ENCODE results near the gene MAGEB18.

MAGEB18 gene

GRCh38 chrX:26138274-26138673, at the start of gene MAGEB18:
TSS of gene MAGEB18 (plus strand) at chrX:26138343. CDS start at chrX:26138986, 643 bp downstream.
- FAIRE-seq = no peak
- no peak for DNase-seq (ENCODE audit: low spot score)

GRCh38 chrX:26100421-26100920, 37.7 kb upstream of the MAGEB18 start:
- no peak for DNase-seq (ENCODE audit: low spot score)
- FAIRE-seq = no peak

- no peak for FAIRE-seq
- no peak for DNase-seq (ENCODE audit: low spot score)
Observed at GRCh38 chrX:26109142-26109541, 29.0 kb upstream of the MAGEB18 start.

DNA sequence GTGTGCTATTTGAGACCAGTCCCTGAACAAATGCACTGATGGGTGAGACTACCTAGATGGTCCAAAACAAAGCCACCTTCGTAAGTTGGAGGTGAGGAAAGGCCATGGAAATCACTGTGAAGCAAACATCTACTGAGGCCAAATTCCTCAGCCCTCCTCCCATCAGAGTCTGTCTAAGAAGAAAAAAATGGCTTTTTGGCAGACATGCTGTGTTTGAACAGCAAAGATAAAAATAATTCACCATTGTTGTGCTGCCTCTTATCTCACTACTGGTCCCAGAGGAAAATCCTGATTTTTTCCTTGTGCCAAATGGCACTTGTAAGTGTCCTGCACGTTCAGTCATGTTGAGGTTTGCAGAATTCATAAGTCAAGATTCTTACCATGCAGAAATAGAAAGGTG, 7.9 kb downstream of the MAGEB18 start:
- DNase-seq (ENCODE audit: low spot score) = no peak
- no peak for FAIRE-seq

- no peak for DNase-seq (ENCODE audit: low spot score)
- FAIRE-seq = no peak
Observed at GRCh38 chrX:26160301-26160700, 22.2 kb downstream of the MAGEB18 start, which contains the start of gene MAGEB6B. TSS of gene MAGEB6B (plus strand) at chrX:26160601. CDS start at chrX:26160601, 0 bp downstream.
